Activated B cell treated with CpG ODN at 0.5 μM for 24 hours (primary cell): ENCODE results near the gene OAS2. TPM values are rescaled to one million over a fixed set of nuclear protein-coding genes. Genes with fewer than 3 reads are reported as not detected.
A peak's percentile ranks its signal among the peaks of the same experiment; 100 is the strongest.

Source experiments
- ATAC-seq: fragments of 200-7000 bp; cut with Tn5 transposase; one replicate; pipeline ENCODE4 v1.10.0; 2021; ENCODE audit warnings: low read depth, mild to moderate bottlenecking, moderate library complexity
- CTCF ChIA-PET: fragments of 350-600 bp; sonication (Branson Sonifier 250); formaldehyde crosslinking; loops from one replicate; lab custom pipeline; 2021; ENCODE audit warnings: antibody characterized with exemption; lab: Charles Lee
- POLR2A ChIA-PET: fragments of 350-600 bp; sonication (Branson Sonifier 250); formaldehyde crosslinking; loops from one replicate; lab custom pipeline; 2021; ENCODE audit warnings: antibody characterized with exemption; lab: Charles Lee
- DNase-seq: peaks from one replicate; pipeline ENCODE4 v3.0.0; 2022
- H3K27ac Mint-ChIP-seq: one replicate; pipeline ENCODE4 v1.8.0; 2020; ENCODE audit warnings: mixed read lengths
- H3K27me3 Mint-ChIP-seq: one replicate; pipeline ENCODE4 v1.8.0; 2021; ENCODE audit warnings: mixed read lengths
- H3K36me3 Mint-ChIP-seq: one replicate; pipeline ENCODE4 v1.8.0; 2021; ENCODE audit warnings: low read depth, mixed read lengths
- H3K4me1 Mint-ChIP-seq: one replicate; pipeline ENCODE4 v1.8.0; 2021; ENCODE audit warnings: mixed read lengths
- H3K4me3 Mint-ChIP-seq: one replicate; pipeline ENCODE4 v1.8.0; 2020; ENCODE audit warnings: mild to moderate bottlenecking, mixed read lengths
- H3K9me3 Mint-ChIP-seq: one replicate; pipeline ENCODE4 v1.8.0; 2020; ENCODE audit warnings: mixed read lengths
- CTCF ChIP-seq: fragments of 200-600 bp; IDR thresholded peaks from one replicate; pipeline ENCODE4 v1.8.0; 2022; ENCODE audit warnings: antibody characterized with exemption, mild to moderate bottlenecking
- intact Hi-C: fragments of 100-400 bp; cut with micrococcal nuclease; formaldehyde crosslinking; loops from one replicate; pipeline ENCODE4 v1.15.1; 2024
- total RNA-seq: library from RNA; stranded (reverse); gene quantifications from 2 replicates; pipeline ENCODE4 v1.2.3, GENCODE V29; 2022

The OAS2 gene
- total RNA-seq, 1 donor from 2014 or later = 51.9 TPM

- no peak for TF ChIP-seq CTCF
- H3K27ac Mint-ChIP-seq = no peak overlapping the region
- peaks cover 10% of the 10 kb centered on the region for H3K4me1 Mint-ChIP-seq
- H3K36me3 Mint-ChIP-seq = peaks cover 40% of the 10 kb centered on the region
- ChIA-PET POLR2A (no interaction called here), CTCF (no interaction called here)
- no peaks in the 10 kb centered on the region for H3K9me3 Mint-ChIP-seq
- intact Hi-C loops = no loop called here
- H3K27me3 Mint-ChIP-seq = no peaks in the 10 kb centered on the region
- no peak overlapping the region for H3K4me3 Mint-ChIP-seq
- ATAC-seq (no peak), DNase-seq (no peak)
Measured at GRCh38 chr12:112969547-112970306, 8.6 kb upstream of the OAS2 start.

GRCh38 chr12:112970391-112970790, 7.9 kb upstream of the OAS2 start:
- H3K27ac Mint-ChIP-seq = no peak overlapping the region
- H3K4me3 Mint-ChIP-seq = no peak overlapping the region
- peaks cover 10% of the 10 kb centered on the region for H3K4me1 Mint-ChIP-seq
- H3K27me3 Mint-ChIP-seq = no peaks in the 10 kb centered on the region
- ATAC-seq (no peak), DNase-seq (no peak)
- intact Hi-C loops = no loop called here
- no peak for TF ChIP-seq CTCF
- H3K36me3 Mint-ChIP-seq = peaks cover 39% of the 10 kb centered on the region
- POLR2A ChIA-PET = no interaction called here
- H3K9me3 Mint-ChIP-seq = no peaks in the 10 kb centered on the region
- CTCF ChIA-PET = no interaction called here

DNA sequence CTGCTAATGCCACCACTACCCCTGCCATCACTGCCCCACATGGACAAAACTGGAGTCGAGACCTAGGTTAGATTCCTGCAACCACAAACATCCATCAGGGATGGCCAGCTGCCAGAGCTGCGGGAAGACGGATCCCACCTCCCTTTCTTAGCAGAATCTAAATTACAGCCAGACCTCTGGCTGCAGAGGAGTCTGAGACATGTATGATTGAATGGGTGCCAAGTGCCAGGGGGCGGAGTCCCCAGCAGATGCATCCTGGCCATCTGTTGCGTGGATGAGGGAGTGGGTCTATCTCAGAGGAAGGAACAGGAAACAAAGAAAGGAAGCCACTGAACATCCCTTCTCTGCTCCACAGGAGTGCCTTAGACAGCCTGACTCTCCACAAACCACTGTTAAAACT, 7.1 kb upstream of the OAS2 start:
- intact Hi-C loops = no loop called here
- CTCF ChIA-PET = no interaction called here
- peaks cover 31% of the 10 kb centered on the region for H3K36me3 Mint-ChIP-seq

GRCh38 chr12:112973011-112973735, 5.1 kb upstream of the OAS2 start:
- no peak overlapping the region for H3K4me3 Mint-ChIP-seq
- POLR2A ChIA-PET = interaction anchor here (0.6 to 0.7 kb wide), 3 partner anchors 27 to 102 kb away, joined by 3 to 5 read pairs (median 4); no protein-coding TSS in a partner anchor

More for the DNA sequence above, 7.1 kb upstream of the OAS2 start:
- Mint-ChIP-seq H3K9me3 (no peaks in the 10 kb centered on the region), H3K27ac (no peak overlapping the region), H3K4me1 (peaks cover 10% of the 10 kb centered on the region), H3K4me3 (no peak overlapping the region), H3K27me3 (no peaks in the 10 kb centered on the region)
- TF ChIP-seq CTCF = no peak
- ATAC-seq (no peak), DNase-seq (no peak)
- POLR2A ChIA-PET = no interaction called here

More at GRCh38 chr12:112973011-112973735, 5.1 kb upstream of the OAS2 start:
- H3K27me3 Mint-ChIP-seq = no peaks in the 10 kb centered on the region
- H3K36me3 Mint-ChIP-seq = peaks cover 17% of the 10 kb centered on the region
- H3K4me1 Mint-ChIP-seq = peaks cover 17% of the 10 kb centered on the region
- no peak for TF ChIP-seq CTCF
- DNase-seq = no peak
- H3K27ac Mint-ChIP-seq = peak overlapping the region; percentile 42
- CTCF ChIA-PET = interaction anchor here (1.7 kb wide), 1 partner anchor 20 kb away, joined by 4 read pairs; no protein-coding TSS in a partner anchor
- ATAC-seq = no peak
- intact Hi-C loops = no loop called here
- H3K9me3 Mint-ChIP-seq = no peaks in the 10 kb centered on the region
